Measurements from ENCODE around the gene ULK4. TPM values are rescaled to one million over a fixed set of nuclear protein-coding genes. Genes with fewer than 3 reads are reported as not detected.

ULK4 gene
- total RNA-seq, 2 donors from 2014 or later: 11.1 to 17.9 TPM

DNA sequence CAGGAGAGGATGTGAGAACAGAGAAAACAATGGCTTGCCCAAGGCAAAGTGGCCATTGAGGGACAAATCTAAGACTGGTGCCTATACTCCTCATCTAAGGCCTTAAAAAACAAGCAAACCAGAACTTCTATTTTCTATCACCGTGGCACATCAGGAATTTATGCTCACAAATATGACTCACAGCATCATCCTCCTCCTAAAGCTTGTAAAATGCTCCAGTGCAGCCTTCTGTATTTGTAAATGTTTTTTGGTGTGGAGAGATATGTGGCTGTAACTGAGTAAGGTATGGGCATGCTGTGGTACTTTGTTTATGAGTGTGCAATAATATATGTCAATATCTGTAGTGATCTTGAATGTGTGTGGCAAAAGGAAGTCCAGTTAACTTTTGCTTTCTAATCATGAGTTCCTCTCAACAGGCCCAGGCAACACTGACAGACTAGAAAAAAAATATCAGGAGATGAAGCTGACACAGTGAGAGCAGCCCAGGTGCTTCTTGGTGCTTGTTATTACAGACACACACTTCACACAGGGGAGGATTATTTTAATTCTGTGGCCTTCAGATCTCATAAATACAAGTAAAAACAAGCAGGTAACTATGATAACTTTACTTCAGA lies 702.3 kb downstream of the ULK4 start:
- H3K4me1 Mint-ChIP-seq: peaks cover 12% of the 10 kb centered on the region
- no peaks in the 10 kb centered on the region for H3K27me3 Mint-ChIP-seq (ENCODE audit: insufficient read depth)
- Histone ChIP-seq H3K27me3 (ENCODE audit: control insufficient read depth, insufficient read depth, low read length, poor library complexity, severe bottlenecking) (no peaks in the 10 kb centered on the region), H3K27ac (ENCODE audit: low read depth, low read length) (no peak overlapping the region), H3K9me3 (ENCODE audit: control insufficient read depth, low read length) (no peaks in the 10 kb centered on the region), H3K9ac (ENCODE audit: extremely low read depth, low read length, poor library complexity, severe bottlenecking) (no peak overlapping the region), H3K36me3 (ENCODE audit: control insufficient read depth, insufficient read depth, low read length) (no peaks in the 10 kb centered on the region), H3K4me3 (ENCODE audit: low read length) (no peak overlapping the region), H3K4me1 (ENCODE audit: control insufficient read depth, insufficient read depth, low read length) (no peaks in the 10 kb centered on the region)
- H3K9me3 Mint-ChIP-seq: no peaks in the 10 kb centered on the region
- no peak overlapping the region for H3K27ac Mint-ChIP-seq
- WGBS, 2 experiments (ENCODE audit: insufficient coverage in 1 of 2, insufficient read length in 1 of 2): 92% methylated on average over 1 of the region's 1 CpG; no CpG with 5 or more reads in 1 of the 2 experiments
- TF ChIP-seq, protein P1, sequence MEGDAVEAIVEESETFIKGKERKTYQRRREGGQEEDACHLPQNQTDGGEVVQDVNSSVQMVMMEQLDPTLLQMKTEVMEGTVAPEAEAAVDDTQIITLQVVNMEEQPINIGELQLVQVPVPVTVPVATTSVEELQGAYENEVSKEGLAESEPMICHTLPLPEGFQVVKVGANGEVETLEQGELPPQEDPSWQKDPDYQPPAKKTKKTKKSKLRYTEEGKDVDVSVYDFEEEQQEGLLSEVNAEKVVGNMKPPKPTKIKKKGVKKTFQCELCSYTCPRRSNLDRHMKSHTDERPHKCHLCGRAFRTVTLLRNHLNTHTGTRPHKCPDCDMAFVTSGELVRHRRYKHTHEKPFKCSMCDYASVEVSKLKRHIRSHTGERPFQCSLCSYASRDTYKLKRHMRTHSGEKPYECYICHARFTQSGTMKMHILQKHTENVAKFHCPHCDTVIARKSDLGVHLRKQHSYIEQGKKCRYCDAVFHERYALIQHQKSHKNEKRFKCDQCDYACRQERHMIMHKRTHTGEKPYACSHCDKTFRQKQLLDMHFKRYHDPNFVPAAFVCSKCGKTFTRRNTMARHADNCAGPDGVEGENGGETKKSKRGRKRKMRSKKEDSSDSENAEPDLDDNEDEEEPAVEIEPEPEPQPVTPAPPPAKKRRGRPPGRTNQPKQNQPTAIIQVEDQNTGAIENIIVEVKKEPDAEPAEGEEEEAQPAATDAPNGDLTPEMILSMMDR (conservative IDR thresholded peaks at IDR 0.05): no peak
- DNase-seq: no peak
- H3K4me3 Mint-ChIP-seq: no peak overlapping the region
- no peaks in the 10 kb centered on the region for H3K36me3 Mint-ChIP-seq (ENCODE audit: low read depth)

DNA sequence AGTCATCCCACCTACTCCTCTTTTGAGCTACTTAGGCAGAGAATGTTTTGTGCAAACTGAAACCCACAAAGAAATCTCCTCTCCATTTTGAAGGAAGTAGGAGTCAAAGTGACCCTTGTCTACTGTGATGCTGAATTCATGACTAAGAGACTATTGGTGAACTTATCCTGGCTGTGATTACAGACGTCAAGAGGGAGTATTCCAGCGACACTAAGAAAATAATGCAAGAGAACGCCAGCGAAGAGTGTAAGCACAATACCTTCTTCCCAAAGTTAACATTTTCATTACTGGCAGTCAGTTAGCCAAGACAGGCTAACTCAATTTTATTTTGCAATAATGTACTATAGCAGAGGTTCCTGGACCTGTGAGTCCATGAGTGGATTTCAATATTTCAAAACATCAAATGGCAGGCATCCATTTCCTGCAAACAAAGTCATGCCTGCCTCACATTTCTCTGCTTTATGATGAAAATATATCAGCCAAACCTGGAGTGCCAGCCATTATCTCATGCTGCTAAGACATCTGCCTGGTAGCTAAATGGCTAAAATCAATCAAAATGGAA lies 703.6 kb downstream of the ULK4 start:
- TF ChIP-seq, protein P1 (conservative IDR thresholded peaks at IDR 0.05): no peak
- Histone ChIP-seq H3K27ac (ENCODE audit: low read depth, low read length) (no peak overlapping the region), H3K9ac (ENCODE audit: extremely low read depth, low read length, poor library complexity, severe bottlenecking) (no peak overlapping the region), H3K27me3 (ENCODE audit: control insufficient read depth, insufficient read depth, low read length, poor library complexity, severe bottlenecking) (no peaks in the 10 kb centered on the region), H3K4me3 (ENCODE audit: low read length) (no peak overlapping the region), H3K4me1 (ENCODE audit: control insufficient read depth, insufficient read depth, low read length) (no peaks in the 10 kb centered on the region), H3K36me3 (ENCODE audit: control insufficient read depth, insufficient read depth, low read length) (no peaks in the 10 kb centered on the region), H3K9me3 (ENCODE audit: control insufficient read depth, low read length) (no peaks in the 10 kb centered on the region)
- peaks cover 4% of the 10 kb centered on the region for H3K4me1 Mint-ChIP-seq
- H3K36me3 Mint-ChIP-seq (ENCODE audit: low read depth): no peaks in the 10 kb centered on the region
- WGBS, 2 experiments (ENCODE audit: insufficient coverage in 1 of 2, insufficient read length in 1 of 2): 91 to 98% methylated on average over 4 of the region's 4 CpGs
- H3K9me3 Mint-ChIP-seq: no peaks in the 10 kb centered on the region
- no peaks in the 10 kb centered on the region for H3K27me3 Mint-ChIP-seq (ENCODE audit: insufficient read depth)
- no peak overlapping the region for H3K4me3 Mint-ChIP-seq
- no peak overlapping the region for H3K27ac Mint-ChIP-seq
- no peak for DNase-seq

DNA sequence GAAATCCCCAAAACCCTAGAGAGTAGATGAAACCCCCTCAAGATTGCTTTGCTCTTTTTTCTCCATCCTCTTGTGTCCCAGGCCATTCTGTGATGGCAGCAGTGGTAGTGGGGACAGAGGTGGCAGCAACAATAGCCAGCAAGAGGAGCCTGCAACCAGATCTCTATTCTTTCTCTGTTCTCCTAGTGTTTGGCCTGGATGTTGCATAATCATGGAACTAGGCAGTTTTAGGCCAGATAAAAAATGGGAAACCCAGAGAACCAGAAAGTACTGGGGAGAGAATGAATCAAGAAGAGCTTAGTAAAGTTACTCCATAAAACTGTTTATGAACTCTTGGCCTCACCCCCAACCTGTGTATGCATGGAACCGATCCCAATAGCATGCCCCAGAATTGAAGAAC lies 710.3 kb downstream of the ULK4 start:
- H3K4me3 ChIP-seq (ENCODE audit: low read length): no peak overlapping the region
- no peaks in the 10 kb centered on the region for H3K36me3 ChIP-seq (ENCODE audit: control insufficient read depth, insufficient read depth, low read length)
- 90% methylated on average over 1 of the region's 1 CpG; no CpG with 5 or more reads in 1 of the 2 experiments for whole genome bisulfite sequencing, 2 experiments (ENCODE audit: insufficient coverage in 1 of 2, insufficient read length in 1 of 2)
- no peak overlapping the region for H3K9ac ChIP-seq (ENCODE audit: extremely low read depth, low read length, poor library complexity, severe bottlenecking)
- no peaks in the 10 kb centered on the region for H3K4me1 ChIP-seq (ENCODE audit: control insufficient read depth, insufficient read depth, low read length)
- no peaks in the 10 kb centered on the region for H3K9me3 ChIP-seq (ENCODE audit: control insufficient read depth, low read length)
- no peak overlapping the region for H3K4me3 Mint-ChIP-seq
- no peaks in the 10 kb centered on the region for H3K27me3 Mint-ChIP-seq (ENCODE audit: insufficient read depth)
- H3K27me3 ChIP-seq (ENCODE audit: control insufficient read depth, insufficient read depth, low read length, poor library complexity, severe bottlenecking): no peaks in the 10 kb centered on the region
- TF ChIP-seq, protein P1 (conservative IDR thresholded peaks at IDR 0.05): no peak
- H3K36me3 Mint-ChIP-seq (ENCODE audit: low read depth): no peaks in the 10 kb centered on the region
- H3K9me3 Mint-ChIP-seq: no peaks in the 10 kb centered on the region
- H3K4me1 Mint-ChIP-seq: peaks cover 13% of the 10 kb centered on the region
- no peak overlapping the region for H3K27ac ChIP-seq (ENCODE audit: low read depth, low read length)
- no peak overlapping the region for H3K27ac Mint-ChIP-seq
- DNase-seq: no peak

Measured in endodermal cell (in vitro differentiated cells).